ENCODE measurements around the gene SLC35F3. TPM values are rescaled to one million over a fixed set of nuclear protein-coding genes. Genes with fewer than 3 reads are reported as not detected.

Gene SLC35F3
- total and polyA plus RNA-seq, 2 experiments from 2014 or later: 1.0 to 3.2 TPM

DNA sequence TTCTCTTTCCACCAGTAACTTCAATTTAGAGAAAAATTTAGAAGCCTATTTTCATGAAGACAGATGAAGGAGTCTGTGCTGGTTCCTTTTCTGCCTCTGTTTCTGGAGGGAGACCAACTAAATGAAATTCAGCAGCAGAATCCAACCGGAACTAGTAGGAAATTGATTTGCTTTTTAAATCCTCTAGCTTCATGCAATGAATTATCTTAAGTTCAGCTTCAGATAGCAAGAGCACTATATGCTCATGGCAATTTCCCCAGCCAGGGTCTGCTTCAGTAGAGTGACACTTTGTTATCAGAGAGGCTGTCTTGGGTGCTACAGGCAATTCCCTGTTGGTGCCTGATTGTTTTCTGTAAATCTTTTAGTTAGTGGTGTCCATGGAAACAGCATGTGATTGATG is 189.7 kb downstream of the SLC35F3 start:
- Mint-ChIP-seq H3K4me3 (no peak overlapping the region), H3K27ac (no peak overlapping the region), H3K36me3 (ENCODE audit: low read depth) (no peaks in the 10 kb centered on the region), H3K4me1 (no peaks in the 10 kb centered on the region), H3K9me3 (no peaks in the 10 kb centered on the region), H3K27me3 (ENCODE audit: insufficient read depth, low read depth, poor library complexity) (no peaks in the 10 kb centered on the region)
- Histone ChIP-seq H2AFZ (no peak overlapping the region), H4K20me1 (replicated peaks; ENCODE audit: insufficient read depth) (no peaks in the 10 kb centered on the region), H3K36me3 (ENCODE audit: insufficient read depth) (no peaks in the 10 kb centered on the region), H3K9me2 (ENCODE audit: insufficient read depth) (peaks cover 5% of the 10 kb centered on the region), H3K4me3 (no peak overlapping the region), H3K79me2 (replicated peaks; ENCODE audit: insufficient read depth) (no peaks in the 10 kb centered on the region), H3K4me1 (ENCODE audit: insufficient read depth) (no peaks in the 10 kb centered on the region), H3K4me2 (no peak overlapping the region), H3K27me3 (ENCODE audit: insufficient read depth) (no peaks in the 10 kb centered on the region), H3F3A (replicated peaks; ENCODE audit: low read depth) (no peaks in the 10 kb centered on the region), H3K27ac (ENCODE audit: low read depth) (no peak overlapping the region)
- TF ChIP-seq, protein P1, sequence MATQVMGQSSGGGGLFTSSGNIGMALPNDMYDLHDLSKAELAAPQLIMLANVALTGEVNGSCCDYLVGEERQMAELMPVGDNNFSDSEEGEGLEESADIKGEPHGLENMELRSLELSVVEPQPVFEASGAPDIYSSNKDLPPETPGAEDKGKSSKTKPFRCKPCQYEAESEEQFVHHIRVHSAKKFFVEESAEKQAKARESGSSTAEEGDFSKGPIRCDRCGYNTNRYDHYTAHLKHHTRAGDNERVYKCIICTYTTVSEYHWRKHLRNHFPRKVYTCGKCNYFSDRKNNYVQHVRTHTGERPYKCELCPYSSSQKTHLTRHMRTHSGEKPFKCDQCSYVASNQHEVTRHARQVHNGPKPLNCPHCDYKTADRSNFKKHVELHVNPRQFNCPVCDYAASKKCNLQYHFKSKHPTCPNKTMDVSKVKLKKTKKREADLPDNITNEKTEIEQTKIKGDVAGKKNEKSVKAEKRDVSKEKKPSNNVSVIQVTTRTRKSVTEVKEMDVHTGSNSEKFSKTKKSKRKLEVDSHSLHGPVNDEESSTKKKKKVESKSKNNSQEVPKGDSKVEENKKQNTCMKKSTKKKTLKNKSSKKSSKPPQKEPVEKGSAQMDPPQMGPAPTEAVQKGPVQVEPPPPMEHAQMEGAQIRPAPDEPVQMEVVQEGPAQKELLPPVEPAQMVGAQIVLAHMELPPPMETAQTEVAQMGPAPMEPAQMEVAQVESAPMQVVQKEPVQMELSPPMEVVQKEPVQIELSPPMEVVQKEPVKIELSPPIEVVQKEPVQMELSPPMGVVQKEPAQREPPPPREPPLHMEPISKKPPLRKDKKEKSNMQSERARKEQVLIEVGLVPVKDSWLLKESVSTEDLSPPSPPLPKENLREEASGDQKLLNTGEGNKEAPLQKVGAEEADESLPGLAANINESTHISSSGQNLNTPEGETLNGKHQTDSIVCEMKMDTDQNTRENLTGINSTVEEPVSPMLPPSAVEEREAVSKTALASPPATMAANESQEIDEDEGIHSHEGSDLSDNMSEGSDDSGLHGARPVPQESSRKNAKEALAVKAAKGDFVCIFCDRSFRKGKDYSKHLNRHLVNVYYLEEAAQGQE (IDR thresholded peaks at IDR 0.05; ENCODE audit: unreplicated experiment): no peak
- TF ChIP-seq, protein P2, sequence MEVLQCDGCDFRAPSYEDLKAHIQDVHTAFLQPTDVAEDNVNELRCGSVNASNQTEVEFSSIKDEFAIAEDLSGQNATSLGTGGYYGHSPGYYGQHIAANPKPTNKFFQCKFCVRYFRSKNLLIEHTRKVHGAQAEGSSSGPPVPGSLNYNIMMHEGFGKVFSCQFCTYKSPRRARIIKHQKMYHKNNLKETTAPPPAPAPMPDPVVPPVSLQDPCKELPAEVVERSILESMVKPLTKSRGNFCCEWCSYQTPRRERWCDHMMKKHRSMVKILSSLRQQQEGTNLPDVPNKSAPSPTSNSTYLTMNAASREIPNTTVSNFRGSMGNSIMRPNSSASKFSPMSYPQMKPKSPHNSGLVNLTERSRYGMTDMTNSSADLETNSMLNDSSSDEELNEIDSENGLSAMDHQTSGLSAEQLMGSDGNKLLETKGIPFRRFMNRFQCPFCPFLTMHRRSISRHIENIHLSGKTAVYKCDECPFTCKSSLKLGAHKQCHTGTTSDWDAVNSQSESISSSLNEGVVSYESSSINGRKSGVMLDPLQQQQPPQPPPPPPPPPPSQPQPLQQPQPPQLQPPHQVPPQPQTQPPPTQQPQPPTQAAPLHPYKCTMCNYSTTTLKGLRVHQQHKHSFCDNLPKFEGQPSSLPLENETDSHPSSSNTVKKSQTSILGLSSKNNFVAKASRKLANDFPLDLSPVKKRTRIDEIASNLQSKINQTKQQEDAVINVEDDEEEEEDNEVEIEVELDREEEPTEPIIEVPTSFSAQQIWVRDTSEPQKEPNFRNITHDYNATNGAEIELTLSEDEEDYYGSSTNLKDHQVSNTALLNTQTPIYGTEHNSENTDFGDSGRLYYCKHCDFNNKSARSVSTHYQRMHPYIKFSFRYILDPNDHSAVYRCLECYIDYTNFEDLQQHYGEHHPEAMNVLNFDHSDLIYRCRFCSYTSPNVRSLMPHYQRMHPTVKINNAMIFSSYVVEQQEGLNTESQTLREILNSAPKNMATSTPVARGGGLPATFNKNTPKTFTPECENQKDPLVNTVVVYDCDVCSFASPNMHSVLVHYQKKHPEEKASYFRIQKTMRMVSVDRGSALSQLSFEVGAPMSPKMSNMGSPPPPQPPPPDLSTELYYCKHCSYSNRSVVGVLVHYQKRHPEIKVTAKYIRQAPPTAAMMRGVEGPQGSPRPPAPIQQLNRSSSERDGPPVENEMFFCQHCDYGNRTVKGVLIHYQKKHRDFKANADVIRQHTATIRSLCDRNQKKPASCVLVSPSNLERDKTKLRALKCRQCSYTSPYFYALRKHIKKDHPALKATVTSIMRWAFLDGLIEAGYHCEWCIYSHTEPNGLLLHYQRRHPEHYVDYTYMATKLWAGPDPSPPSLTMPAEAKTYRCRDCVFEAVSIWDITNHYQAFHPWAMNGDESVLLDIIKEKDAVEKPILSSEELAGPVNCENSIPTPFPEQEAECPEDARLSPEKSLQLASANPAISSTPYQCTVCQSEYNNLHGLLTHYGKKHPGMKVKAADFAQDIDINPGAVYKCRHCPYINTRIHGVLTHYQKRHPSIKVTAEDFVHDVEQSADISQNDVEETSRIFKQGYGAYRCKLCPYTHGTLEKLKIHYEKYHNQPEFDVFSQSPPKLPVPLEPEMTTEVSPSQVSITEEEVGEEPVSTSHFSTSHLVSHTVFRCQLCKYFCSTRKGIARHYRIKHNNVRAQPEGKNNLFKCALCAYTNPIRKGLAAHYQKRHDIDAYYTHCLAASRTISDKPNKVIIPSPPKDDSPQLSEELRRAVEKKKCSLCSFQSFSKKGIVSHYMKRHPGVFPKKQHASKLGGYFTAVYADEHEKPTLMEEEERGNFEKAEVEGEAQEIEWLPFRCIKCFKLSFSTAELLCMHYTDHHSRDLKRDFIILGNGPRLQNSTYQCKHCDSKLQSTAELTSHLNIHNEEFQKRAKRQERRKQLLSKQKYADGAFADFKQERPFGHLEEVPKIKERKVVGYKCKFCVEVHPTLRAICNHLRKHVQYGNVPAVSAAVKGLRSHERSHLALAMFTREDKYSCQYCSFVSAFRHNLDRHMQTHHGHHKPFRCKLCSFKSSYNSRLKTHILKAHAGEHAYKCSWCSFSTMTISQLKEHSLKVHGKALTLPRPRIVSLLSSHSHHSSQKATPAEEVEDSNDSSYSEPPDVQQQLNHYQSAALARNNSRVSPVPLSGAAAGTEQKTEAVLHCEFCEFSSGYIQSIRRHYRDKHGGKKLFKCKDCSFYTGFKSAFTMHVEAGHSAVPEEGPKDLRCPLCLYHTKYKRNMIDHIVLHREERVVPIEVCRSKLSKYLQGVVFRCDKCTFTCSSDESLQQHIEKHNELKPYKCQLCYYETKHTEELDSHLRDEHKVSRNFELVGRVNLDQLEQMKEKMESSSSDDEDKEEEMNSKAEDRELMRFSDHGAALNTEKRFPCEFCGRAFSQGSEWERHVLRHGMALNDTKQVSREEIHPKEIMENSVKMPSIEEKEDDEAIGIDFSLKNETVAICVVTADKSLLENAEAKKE (CRISPR knock-in tag; IDR thresholded peaks at IDR 0.05): no peak
- TF ChIP-seq CREB1 (CRISPR knock-in tag; IDR thresholded peaks at IDR 0.05; ENCODE audit: low read depth): no peak
- no peak for TF ChIP-seq NANOG (IDR thresholded peaks at IDR 0.05; ENCODE audit: borderline replicate concordance)
- TF ChIP-seq POLR2AphosphoS5 (IDR thresholded peaks at IDR 0.05; ENCODE audit: low read depth): no peak
- TF ChIP-seq EZH2 (IDR thresholded peaks at IDR 0.05; ENCODE audit: low read depth, unreplicated experiment): no peak
- no peak for TF ChIP-seq ZNF331 (CRISPR knock-in tag; IDR thresholded peaks at IDR 0.05; ENCODE audit: low read depth)
- TF ChIP-seq, protein P3, sequence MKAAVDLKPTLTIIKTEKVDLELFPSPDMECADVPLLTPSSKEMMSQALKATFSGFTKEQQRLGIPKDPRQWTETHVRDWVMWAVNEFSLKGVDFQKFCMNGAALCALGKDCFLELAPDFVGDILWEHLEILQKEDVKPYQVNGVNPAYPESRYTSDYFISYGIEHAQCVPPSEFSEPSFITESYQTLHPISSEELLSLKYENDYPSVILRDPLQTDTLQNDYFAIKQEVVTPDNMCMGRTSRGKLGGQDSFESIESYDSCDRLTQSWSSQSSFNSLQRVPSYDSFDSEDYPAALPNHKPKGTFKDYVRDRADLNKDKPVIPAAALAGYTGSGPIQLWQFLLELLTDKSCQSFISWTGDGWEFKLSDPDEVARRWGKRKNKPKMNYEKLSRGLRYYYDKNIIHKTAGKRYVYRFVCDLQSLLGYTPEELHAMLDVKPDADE (IDR thresholded peaks at IDR 0.05): no peak
- TF ChIP-seq STAT1 (IDR thresholded peaks at IDR 0.05; ENCODE audit: unreplicated experiment): no peak
- TF ChIP-seq, protein P4, sequence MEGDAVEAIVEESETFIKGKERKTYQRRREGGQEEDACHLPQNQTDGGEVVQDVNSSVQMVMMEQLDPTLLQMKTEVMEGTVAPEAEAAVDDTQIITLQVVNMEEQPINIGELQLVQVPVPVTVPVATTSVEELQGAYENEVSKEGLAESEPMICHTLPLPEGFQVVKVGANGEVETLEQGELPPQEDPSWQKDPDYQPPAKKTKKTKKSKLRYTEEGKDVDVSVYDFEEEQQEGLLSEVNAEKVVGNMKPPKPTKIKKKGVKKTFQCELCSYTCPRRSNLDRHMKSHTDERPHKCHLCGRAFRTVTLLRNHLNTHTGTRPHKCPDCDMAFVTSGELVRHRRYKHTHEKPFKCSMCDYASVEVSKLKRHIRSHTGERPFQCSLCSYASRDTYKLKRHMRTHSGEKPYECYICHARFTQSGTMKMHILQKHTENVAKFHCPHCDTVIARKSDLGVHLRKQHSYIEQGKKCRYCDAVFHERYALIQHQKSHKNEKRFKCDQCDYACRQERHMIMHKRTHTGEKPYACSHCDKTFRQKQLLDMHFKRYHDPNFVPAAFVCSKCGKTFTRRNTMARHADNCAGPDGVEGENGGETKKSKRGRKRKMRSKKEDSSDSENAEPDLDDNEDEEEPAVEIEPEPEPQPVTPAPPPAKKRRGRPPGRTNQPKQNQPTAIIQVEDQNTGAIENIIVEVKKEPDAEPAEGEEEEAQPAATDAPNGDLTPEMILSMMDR (conservative IDR thresholded peaks at IDR 0.05; ENCODE audit: low read depth in 2 of 2): no peak
- no peak for TF ChIP-seq EZH2phosphoT487 (IDR thresholded peaks at IDR 0.05; ENCODE audit: unreplicated experiment)
- no peak for TF ChIP-seq ZNF114 (CRISPR knock-in tag; IDR thresholded peaks at IDR 0.05)
- no peak for TF ChIP-seq JUNB (IDR thresholded peaks at IDR 0.05; ENCODE audit: unreplicated experiment)
- ATAC-seq: no peak
- no peak for DNase-seq (ENCODE audit: low spot score)
